GM19023 (cell line): Measurements from ENCODE around the gene WAS.
A peak's percentile ranks its signal among the peaks of the same experiment; 100 is the strongest.
"Not testable (repeated sequence)": the region's sequence is repeated elsewhere in the genome, so short reads cannot be mapped to it uniquely, and the experiment has no call there.

Experiments
- ATAC-seq: cut with Tn5 transposase; IDR thresholded peaks from one replicate; pipeline ENCODE4 v1.9.1; 2021; ENCODE audit warnings: mild to moderate bottlenecking, moderate library complexity; ENCODE audit not compliant: unreplicated experiment

The WAS gene

DNA sequence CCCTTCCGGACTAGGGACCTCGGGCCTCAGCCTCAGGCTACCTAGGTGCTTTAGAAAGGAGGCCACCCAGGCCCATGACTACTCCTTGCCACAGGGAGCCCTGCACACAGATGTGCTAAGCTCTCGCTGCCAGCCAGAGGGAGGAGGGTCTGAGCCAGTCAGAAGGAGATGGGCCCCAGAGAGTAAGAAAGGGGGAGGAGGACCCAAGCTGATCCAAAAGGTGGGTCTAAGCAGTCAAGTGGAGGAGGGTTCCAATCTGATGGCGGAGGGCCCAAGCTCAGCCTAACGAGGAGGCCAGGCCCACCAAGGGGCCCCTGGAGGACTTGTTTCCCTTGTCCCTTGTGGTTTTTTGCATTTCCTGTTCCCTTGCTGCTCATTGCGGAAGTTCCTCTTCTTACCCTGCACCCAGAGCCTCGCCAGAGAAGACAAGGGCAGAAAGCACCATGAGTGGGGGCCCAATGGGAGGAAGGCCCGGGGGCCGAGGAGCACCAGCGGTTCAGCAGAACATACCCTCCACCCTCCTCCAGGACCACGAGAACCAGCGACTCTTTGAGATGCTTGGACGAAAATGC lies at the start of gene WAS:
WAS (plus strand) TSS at position 389 of the 572 bp plus-strand sequence; CDS start at position 444, 55 bp downstream.
- peak; percentile 82 for ATAC-seq

DNA sequence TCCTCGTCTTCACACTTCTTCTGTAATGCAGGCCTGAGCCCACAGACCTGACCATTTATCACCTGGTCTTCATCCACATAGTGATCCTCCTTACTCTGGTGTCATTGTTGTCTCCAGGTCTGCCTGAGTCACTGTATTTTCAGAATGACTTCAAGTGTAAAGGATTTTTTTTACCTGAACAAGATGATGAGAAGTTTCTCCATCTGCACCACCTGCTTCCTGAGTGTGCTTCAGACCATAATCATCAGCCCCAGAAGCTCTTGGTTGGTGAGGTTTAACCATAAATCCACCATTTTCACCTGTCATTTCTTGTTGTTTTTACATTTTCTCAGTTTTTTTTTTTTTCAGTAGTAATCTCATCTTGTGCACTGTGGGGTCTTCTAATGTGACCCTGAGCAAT lies 47.3 kb upstream of the WAS start:
- ATAC-seq: no peak

GRCh38 chrX:48636776-48637175 lies 46.8 kb upstream of the WAS start:
- no peak for ATAC-seq

DNA sequence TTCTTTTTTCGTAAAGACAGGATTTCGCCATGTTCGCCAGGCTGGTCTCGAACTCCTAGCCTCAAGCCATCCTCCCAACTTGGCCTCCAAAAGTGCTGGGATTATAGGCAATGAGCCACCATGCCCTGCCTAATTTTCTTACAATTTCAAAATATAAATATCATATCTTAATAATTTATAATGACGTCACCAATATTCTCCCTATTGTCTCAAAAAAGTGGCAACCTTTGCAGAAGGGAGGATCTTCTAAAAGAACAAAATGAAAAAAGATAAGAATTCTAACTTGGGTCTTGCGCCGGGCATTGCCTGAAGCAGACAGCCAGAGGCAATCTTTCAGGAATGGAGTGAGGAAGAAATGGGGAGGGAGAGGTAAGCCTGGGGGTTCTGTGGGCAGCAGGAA lies 37.9 kb upstream of the WAS start:
- no peak for ATAC-seq

DNA sequence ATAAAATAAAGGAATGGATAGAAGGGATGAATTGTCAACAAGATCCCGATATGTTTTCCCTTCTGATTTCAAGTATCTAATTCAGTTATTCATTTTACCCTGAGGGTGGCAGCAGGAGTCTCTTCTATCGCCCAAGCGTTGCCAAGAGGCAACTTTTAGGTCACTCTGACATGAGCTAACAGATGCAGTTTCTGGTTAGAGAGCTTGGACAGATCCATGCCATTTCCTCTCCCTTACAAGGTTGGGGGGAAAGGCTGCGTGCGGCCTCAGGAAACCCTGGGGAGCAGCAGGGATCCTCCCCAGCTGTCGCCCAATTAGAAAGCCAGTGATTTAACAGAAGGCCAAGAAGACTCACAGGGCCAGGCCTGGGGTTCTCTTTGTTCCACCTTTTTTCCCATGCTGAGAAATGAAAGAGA lies 35.3 kb upstream of the WAS start:
- ATAC-seq: no peak

DNA sequence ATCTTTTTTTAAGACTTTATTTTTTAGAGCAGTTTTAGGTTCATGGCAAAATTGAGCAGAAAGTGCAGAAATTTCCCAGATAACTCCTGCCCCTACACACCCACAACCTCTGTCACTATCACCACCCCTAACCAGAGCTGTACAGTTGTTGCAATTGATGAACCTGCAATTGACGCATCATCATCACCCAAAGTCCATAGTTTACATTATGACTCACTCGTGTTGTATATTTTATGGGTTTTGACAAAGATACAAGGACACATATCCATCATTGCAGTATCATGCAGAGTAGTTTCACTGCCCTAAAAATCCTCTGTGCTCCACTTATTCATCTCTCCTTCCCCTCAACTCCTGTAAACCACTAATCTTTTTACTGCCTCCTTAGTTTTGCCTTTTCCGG lies 34.5 kb upstream of the WAS start:
- no peak for ATAC-seq

DNA sequence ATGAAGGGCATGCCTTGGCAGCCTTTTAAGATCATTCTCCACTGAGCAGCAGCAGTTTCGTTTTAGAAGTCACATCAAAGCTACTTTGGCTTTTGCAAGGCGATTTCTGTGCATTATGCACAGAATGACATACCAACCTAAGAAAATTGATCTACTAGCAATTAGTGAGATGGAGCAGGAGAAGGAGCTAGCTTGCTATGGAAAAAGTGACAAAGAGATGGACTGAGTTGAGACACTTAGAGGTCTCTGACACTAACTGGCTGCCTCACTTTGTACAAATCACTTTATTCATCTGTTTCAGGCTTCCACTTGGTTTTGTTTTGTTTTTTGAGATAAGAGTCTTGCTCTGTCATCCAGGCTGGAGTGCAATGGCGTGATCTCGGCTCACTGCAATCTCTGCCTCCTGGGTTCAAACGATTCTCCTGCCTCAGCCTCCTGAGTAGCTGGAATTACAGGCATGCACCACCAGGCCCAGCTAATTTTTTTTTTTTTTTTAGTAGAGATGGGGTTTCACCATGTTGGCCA lies 31.5 kb upstream of the WAS start:
- ATAC-seq: not testable (repeated sequence)

- ATAC-seq: not testable (repeated sequence)
Measured at GRCh38 chrX:48654746-48655145, 28.9 kb upstream of the WAS start.

DNA sequence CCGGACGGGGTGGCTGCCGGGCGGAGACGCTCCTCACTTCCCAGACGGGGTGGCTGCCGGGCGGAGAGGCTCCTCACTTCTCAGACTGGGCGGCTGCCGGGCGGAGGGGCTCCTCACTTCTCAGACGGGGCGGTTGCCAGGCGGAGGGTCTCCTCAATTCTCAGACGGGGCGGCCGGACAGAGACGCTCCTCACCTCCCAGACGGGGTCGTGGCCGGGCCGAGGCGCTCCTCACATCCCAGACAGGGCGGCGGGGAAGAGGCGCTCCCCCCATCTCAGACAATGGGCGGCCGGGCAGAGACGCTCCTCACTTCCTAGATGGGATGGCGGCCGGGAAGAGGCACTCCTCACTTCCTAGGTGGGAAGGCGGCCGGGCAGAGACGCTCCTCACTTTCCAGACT lies 23.9 kb upstream of the WAS start:
- not testable (repeated sequence) for ATAC-seq

DNA sequence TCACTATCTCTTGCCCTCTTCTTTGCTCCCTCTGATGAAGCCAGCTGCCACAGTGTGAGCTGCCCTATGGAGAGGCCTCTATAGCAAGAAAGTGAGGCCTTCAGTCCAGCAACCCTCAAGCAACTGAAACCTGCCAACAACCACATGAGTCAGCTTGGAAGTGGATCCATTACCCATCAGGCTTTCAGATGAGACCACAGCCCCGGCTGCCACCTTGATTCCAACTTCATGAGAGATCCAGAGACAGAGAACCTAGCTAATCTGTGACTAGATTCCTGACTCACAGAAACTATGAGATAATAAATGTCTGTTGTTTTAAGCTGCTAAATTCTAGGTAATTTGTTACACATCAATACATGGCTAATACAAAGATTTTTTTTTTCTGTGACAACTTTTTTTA lies 20.4 kb upstream of the WAS start:
- no peak for ATAC-seq

DNA sequence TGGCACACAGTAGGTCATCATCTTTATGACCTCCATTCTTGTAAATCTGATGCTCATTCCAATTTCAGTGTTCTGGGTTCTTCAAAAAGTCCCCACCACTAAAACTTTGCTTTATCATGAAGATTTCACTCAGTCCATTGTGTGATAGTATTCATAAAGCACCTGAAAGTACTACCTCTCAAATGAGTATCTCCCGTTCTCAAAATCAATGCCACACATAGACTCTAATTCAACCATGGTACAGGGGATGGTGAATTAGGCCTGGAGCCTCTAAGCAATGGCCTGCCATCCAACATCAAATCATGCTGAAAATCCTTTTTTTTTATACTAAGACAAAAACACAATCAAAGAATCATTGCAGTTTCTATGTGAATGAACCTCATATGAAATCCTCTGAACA lies 19.4 kb upstream of the WAS start:
- no peak for ATAC-seq

DNA sequence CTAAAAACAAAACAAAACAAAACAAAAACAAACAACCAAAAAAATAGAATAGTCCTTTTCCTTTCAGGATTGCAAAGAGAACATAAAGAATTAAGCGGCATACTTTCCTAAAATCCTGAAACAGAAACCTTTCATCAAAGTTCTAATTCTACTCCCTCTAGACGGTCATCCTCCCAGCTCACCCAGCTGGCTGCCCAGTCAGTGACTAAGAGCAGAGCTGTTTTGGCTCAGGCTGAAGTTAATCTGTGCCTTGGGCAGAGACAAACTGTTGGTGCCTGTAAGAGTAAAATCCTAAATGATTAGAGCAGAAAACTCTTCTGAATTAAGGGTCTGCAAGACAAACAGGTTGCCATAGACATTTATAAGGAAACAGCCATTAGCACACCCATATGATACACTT lies 17.6 kb upstream of the WAS start:
- ATAC-seq: no peak

- no peak for ATAC-seq
Measured at GRCh38 chrX:48666649-48667048, 16.9 kb upstream of the WAS start.

DNA sequence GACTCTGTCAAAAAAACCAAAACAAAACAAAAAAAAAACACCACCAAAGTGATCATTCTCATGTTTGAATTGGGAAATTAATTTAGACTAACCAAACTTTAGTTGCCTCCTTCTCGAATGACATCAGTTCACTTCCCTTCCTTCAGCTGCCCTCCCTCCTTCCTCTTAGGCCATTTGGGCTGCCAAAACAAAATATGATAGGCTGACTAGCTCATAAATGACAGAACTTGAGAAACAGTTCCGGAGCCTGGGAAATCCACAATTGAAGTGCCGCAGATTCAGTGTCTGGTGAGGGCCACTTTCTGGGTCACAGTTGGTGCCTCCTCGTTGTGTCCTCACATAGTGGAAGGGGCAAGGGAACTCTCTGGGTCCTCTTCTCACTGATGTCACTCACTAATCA lies 16.1 kb upstream of the WAS start:
- no peak for ATAC-seq

DNA sequence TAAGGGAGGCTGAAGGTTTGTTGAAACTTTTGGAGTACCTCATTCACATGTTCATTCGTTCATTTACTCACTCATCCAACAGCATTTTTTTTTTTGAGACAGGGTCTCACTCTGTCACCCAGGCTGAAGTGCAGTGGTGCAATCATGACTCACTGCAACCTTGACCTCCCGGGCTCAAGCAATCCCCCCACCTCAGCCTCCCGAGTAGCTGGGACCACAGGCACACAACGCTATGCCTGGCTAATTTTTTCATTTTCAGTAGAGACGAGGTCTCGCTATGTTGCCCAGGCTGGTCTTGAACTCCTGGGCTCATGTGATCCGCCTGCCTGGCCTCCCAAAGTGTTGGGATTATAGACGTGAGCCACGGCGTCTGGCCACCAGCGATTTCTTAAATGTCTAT lies 15.4 kb upstream of the WAS start:
- ATAC-seq: not testable (repeated sequence)

- peak; percentile 93 for ATAC-seq
Measured at GRCh38 chrX:48676106-48676892, 7.3 kb upstream of the WAS start.

GRCh38 chrX:48676893-48677270 lies 6.7 kb upstream of the WAS start:
- peak; percentile 2 for ATAC-seq

DNA sequence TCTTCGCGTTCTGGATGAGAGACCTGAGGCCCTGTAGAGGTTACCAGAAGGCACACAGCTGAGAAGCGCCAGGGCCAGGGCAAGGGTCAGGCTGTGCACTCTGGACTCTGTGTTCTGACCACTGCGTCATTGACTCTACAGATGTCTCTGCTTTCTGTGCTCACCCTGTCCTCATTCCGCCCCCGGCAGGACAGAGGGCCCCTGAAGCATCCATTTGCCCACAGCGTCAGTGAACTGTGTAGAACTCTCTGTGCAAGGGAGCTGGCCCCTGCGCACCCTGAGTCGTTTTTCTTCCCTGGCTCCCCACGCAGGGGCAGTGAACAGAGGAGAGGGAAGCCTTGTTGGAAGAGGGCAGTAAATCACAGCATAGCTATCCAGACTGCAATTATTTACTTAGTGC lies 6.1 kb upstream of the WAS start:
- no peak for ATAC-seq

GRCh38 chrX:48680467-48680866 lies 3.1 kb upstream of the WAS start:
- not testable (repeated sequence) for ATAC-seq

- ATAC-seq: not testable (repeated sequence)
Measured at GRCh38 chrX:48680925-48681324, 2.7 kb upstream of the WAS start.

GRCh38 chrX:48681539-48682183 lies 1.9 kb upstream of the WAS start:
- no peak for ATAC-seq

DNA sequence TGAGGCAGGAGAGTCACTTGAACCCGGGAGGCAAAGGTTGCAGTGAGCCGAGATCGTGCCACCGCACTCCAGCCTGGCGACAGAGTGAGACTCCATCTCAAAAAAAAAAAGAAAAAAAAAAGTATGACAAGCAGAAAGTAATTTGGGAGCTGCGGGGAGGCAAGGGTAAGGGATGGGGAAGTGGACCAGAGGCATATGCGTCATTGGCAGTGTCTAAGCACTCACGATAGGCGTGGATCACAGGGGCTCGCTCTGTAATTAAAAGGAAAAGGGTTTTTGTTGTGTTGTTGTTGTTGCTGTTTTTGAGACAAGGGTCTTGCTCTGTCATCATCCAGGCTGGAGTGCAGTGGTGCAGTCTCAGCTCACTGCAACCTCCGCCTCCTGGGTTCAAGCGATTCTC lies 804 bp upstream of the WAS start:
- ATAC-seq: not testable (repeated sequence)
